ENCODE measurements around the gene CCL21. TPM values are rescaled to one million over a fixed set of nuclear protein-coding genes. Genes with fewer than 3 reads are reported as not detected.

The CCL21 gene
- total and polyA plus RNA-seq, 2 of the 4 experiments (the other 2 are of a cell fraction), result not detected

GRCh38 chr9:34675048-34675714 is 34.8 kb downstream of the CCL21 start:
- Histone ChIP-seq H3K9ac (ENCODE audit: low read depth, low read length) (no peak overlapping the region), H3K18ac (ENCODE audit: low read depth, low read length) (no peak overlapping the region), H2BK20ac (ENCODE audit: low read depth, low read length) (no peak overlapping the region), H3K4ac (ENCODE audit: low read depth, low read length) (no peak overlapping the region), H4K20me1 (ENCODE audit: insufficient read depth, low read length) (no peaks in the 10 kb centered on the region), H3K9me3 (ENCODE audit: control insufficient read depth, insufficient read depth, low read length) (no peaks in the 10 kb centered on the region), H3K4me1 (ENCODE audit: control insufficient read depth, insufficient read depth, low read length) (no peaks in the 10 kb centered on the region), H4K8ac (ENCODE audit: low read depth in 2 of 2, low read length in 2 of 2) (no peak overlapping the region), H2BK120ac (ENCODE audit: low read depth, low read length) (no peak overlapping the region), H3K79me1 (ENCODE audit: low read depth in 1 of 2, low read length in 2 of 2) (peaks cover 20 to 24% of the 10 kb centered on the region in 2 experiments), H4K5ac (ENCODE audit: low read depth, low read length) (no peak overlapping the region), H2AFZ (replicated peaks; ENCODE audit: low read length, poor library complexity) (no peak overlapping the region), H2BK15ac (ENCODE audit: low read depth, low read length) (no peak overlapping the region), H3K23ac (ENCODE audit: low read depth, low read length) (no peak overlapping the region), H2AK9ac (replicated peaks; ENCODE audit: low read depth, low read length, poor library complexity) (no peak overlapping the region), H3K14ac (replicated peaks; ENCODE audit: low read depth, low read length) (no peak overlapping the region), H3K4me3 (ENCODE audit: insufficient read depth, low read depth, low read length) (no peak overlapping the region), H3K36me3 (ENCODE audit: control insufficient read depth, insufficient read depth, low read length) (peaks cover 2% of the 10 kb centered on the region), H2AK5ac (ENCODE audit: low read depth, low read length) (no peak overlapping the region), H3K56ac (ENCODE audit: extremely low read depth, insufficient read depth, low read length) (no peak overlapping the region), H3K27me3 (ENCODE audit: control insufficient read depth, insufficient read depth, low read length) (no peaks in the 10 kb centered on the region), H4K91ac (ENCODE audit: insufficient read depth, low read depth, low read length) (no peak overlapping the region), H3K27ac (ENCODE audit: insufficient read depth, low read length) (no peak overlapping the region), H2BK5ac (ENCODE audit: low read depth, low read length, poor library complexity, severe bottlenecking) (no peak overlapping the region), H3K4me2 (ENCODE audit: low read depth, low read length) (no peak overlapping the region), H3K9me1 (ENCODE audit: insufficient read depth, low read length) (no peaks in the 10 kb centered on the region)
- in situ Hi-C loops (cut with MboI; ENCODE audit: low sequenced_read_pairs), result no loop called here
- dilution Hi-C loops (cut with HindIII; ENCODE audit: low sequenced_read_pairs, unreplicated experiment), result no loop called here
- POLR2A ChIA-PET (ENCODE audit: unreplicated experiment), result no interaction called here
- DNase-seq (peak; percentile 59), ATAC-seq (ENCODE audit: low read depth) (peak; percentile 96)
- CTCF ChIA-PET, result interaction anchor here (1.0 to 3.3 kb wide), 2 partner anchors 26 to 27 kb away, joined by 3 to 16 read pairs; no protein-coding TSS in a partner anchor
- TF ChIP-seq RFX5 (IDR thresholded peaks at IDR 0.05; ENCODE audit: low read depth, low read length) (no peak), CTCF (conservative IDR thresholded peaks at IDR 0.05; ENCODE audit: low read depth, low read length) (peak; percentile 94), MAFK (IDR thresholded peaks at IDR 0.05; ENCODE audit: low read depth, low read length) (no peak), ELK1 (IDR thresholded peaks at IDR 0.05; ENCODE audit: borderline replicate concordance, low read depth, low read length) (no peak), RAD21 (IDR thresholded peaks at IDR 0.05; ENCODE audit: low read length) (peak; percentile 70), MAZ (IDR thresholded peaks at IDR 0.05; ENCODE audit: borderline replicate concordance, low read depth, low read length) (no peak), BHLHE40 (IDR thresholded peaks at IDR 0.05; ENCODE audit: low read depth, low read length) (no peak), SMC3 (IDR thresholded peaks at IDR 0.05; ENCODE audit: low read depth, low read length) (peak; percentile 68), POLR2A (IDR thresholded peaks at IDR 0.05; ENCODE audit: low read depth, low read length) (no peak)
- intact Hi-C loops (cut with micrococcal nuclease), result loop anchor here (1.0 kb wide), 1 partner anchor 27 kb away; no protein-coding TSS in a partner anchor
- BruUV-seq (replicated peaks), result no TSS peak
- no CpG with 5 or more reads among the region's 10 CpGs for WGBS, 2 experiments (ENCODE audit: extremely low coverage in 2 of 2, insufficient read length in 1 of 2)

All from IMR-90 (cell line).